Middle frontal gyrus (tissue), 1 donor: ENCODE measurements around the gene NOTUM.
A peak's percentile ranks its signal among the peaks of the same experiment; 100 is the strongest.

Experiments used
- DNase-seq: peaks from one replicate; pipeline ENCODE4 v3.0.0-alpha.2; 2015; ENCODE audit warnings: low spot score; ENCODE audit errors: extremely low spot score

NOTUM gene

GRCh38 chr17:81978524-81979298, 17.7 kb upstream of the NOTUM start:
- DNase-seq, result no peak

GRCh38 chr17:81977211-81977808, 16.3 kb upstream of the NOTUM start, which contains the start of gene ASPSCR1:
Gene ASPSCR1 (plus strand): TSS chr17:81977629. CDS start chr17:81977647, 18 bp downstream.
- DNase-seq, result peak; percentile 80

- no peak for DNase-seq
Observed at GRCh38 chr17:81976332-81977210, 15.6 kb upstream of the NOTUM start.

GRCh38 chr17:81973432-81973831, 12.4 kb upstream of the NOTUM start:
- no peak for DNase-seq

- DNase-seq, result no peak
Observed at GRCh38 chr17:81968850-81969812, 8.1 kb upstream of the NOTUM start.

- no peak for DNase-seq
Observed at GRCh38 chr17:81968396-81968745, 7.4 kb upstream of the NOTUM start.

- DNase-seq, result peak; percentile 59
Observed at GRCh38 chr17:81967533-81968395, 6.8 kb upstream of the NOTUM start.

- no peak for DNase-seq
Observed at GRCh38 chr17:81967244-81967532, 6.2 kb upstream of the NOTUM start.

- no peak for DNase-seq
Observed at GRCh38 chr17:81966343-81967243, 5.6 kb upstream of the NOTUM start.

- DNase-seq, result no peak
Observed at GRCh38 chr17:81964081-81964849, 3.3 kb upstream of the NOTUM start.

- DNase-seq, result no peak
Observed at GRCh38 chr17:81962499-81963441, 1.8 kb upstream of the NOTUM start.

GRCh38 chr17:81961521-81962498, 823 bp upstream of the NOTUM start:
- no peak for DNase-seq

GRCh38 chr17:81960130-81960958, 643 bp downstream of the NOTUM start:
- no peak for DNase-seq

- peak; percentile 20 for DNase-seq
Observed at GRCh38 chr17:81959362-81960129, 1.4 kb downstream of the NOTUM start.
